GM18517 (cell line): Measurements from ENCODE around the gene GOLGA6L4.
"Not testable (repeated sequence)": the region's sequence is repeated elsewhere in the genome, so short reads cannot be mapped to it uniquely, and the experiment has no call there.

ENCODE experiments used
- ATAC-seq: cut with Tn5 transposase; IDR thresholded peaks from one replicate; pipeline ENCODE4 v1.9.1; 2021; ENCODE audit warnings: mild to moderate bottlenecking, moderate library complexity; ENCODE audit not compliant: unreplicated experiment

The GOLGA6L4 gene

GRCh38 chr15:84235573-84235972 is at the start of gene GOLGA6L4:
Gene GOLGA6L4, plus strand, starts transcription at chr15:84235773. Its CDS starts 62 bp downstream, at chr15:84235835.
- not testable (repeated sequence) for ATAC-seq

GRCh38 chr15:84192982-84193381 is 42.6 kb upstream of the GOLGA6L4 start:
- ATAC-seq, result not testable (repeated sequence)

GRCh38 chr15:84195603-84196002 is 40.0 kb upstream of the GOLGA6L4 start:
- peak; percentile 60 for ATAC-seq

- not testable (repeated sequence) for ATAC-seq
Measured at GRCh38 chr15:84196530-84197188, 38.9 kb upstream of the GOLGA6L4 start.

- not testable (repeated sequence) for ATAC-seq
Measured at GRCh38 chr15:84199865-84200264, 35.7 kb upstream of the GOLGA6L4 start.

DNA sequence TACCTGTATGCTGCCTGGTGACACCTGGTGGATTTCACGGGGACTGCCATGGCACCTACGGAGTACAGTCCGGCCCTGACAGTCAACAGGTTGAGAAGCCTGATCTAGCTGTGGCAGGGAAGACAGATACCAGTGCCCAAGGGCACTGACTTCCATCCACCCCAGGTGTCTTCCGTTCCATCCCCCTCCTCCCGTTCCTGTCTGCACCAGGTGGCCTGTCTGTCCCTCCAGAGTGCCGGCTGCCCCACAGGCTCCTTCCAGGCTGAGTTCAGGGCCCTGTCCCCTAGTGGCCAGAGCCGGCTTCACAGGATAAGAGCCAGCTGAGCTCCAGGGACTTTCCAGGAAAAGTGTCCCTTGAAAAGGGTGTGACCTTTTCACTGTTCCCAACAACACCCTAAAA is 10.9 kb downstream of the GOLGA6L4 start:
- ATAC-seq, result not testable (repeated sequence)
